ENCODE measurements around the gene TRIM8. TPM values are rescaled to one million over a fixed set of nuclear protein-coding genes. Genes with fewer than 3 reads are reported as not detected.

The TRIM8 gene
- total RNA-seq, 1 donor from 2014 or later: 129 TPM

DNA sequence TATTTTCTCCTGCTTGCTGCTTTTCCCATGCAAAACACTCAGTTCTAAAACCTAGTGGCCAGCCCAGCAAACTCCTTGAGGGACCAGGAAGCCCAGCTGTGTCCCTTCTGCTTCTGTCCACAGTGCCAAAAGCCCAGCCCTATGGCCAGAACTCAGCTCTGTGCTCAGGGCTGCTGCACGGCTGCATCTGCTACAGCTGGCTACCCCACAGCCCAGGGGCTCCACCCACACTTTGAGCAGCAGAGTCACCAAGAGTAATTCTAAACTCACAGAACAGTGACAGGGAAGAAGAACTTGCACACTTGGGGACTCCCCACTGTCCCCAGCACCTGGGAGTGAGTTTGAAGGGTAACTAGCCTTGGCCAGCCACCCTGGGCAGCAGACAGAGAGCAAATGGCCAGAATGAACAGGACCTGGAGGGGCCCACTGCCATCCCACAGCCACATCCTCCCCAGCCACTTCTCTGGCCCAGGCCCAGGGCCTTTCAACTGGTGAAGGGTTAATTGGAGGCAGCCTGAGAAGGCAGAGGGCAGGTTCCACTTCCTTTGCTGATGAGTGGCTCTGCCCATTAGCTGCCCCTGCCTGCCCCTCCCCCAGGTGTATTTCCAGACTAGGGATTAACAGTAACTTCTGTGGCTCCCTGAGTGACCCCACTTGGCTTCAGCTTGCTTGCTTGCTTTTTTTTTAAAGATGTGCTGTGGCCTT is 28.1 kb upstream of the TRIM8 start:
- peak; percentile 59 for DNase-seq (ENCODE audit: low spot score)

DNA sequence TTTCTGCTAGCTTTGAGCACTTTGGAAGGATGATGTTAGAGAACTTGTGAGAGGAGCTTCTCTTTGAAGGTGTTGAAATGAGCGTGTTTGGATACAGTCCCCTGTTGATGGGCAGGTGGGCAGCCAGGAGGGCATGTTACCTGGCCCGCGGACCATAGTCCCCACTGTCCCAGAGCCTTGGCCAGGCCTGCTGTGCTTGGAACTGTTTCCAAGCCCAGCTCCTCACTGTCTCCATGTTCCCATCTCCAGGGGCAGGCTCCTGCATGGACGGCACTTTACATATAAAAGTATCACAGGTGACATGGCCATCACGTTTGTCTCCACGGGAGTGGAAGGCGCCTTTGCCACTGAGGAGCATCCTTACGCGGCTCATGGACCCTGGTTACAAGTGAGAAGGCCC is 27.2 kb upstream of the TRIM8 start:
- no peak for DNase-seq (ENCODE audit: low spot score)

DNA sequence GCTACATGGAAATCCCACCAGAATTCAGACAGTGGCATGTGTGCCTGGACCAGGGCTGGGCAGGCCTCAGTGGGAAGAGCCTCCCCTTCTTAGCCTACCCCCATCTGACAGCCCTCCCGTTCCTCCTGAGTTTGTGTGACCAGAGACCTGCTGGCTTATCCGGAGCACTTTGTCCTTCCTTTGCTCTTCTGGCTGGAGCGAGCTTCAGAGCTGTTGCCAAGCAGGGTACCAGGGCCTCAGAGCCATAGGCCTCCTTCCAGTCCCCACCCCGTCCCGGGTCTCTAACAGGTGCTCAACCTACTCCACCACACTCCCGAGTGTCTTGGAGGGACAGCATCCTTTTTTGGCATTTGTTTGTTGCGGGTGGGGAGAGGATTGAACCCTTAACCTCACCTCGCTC is 26.5 kb upstream of the TRIM8 start:
- no peak for DNase-seq (ENCODE audit: low spot score)

DNA sequence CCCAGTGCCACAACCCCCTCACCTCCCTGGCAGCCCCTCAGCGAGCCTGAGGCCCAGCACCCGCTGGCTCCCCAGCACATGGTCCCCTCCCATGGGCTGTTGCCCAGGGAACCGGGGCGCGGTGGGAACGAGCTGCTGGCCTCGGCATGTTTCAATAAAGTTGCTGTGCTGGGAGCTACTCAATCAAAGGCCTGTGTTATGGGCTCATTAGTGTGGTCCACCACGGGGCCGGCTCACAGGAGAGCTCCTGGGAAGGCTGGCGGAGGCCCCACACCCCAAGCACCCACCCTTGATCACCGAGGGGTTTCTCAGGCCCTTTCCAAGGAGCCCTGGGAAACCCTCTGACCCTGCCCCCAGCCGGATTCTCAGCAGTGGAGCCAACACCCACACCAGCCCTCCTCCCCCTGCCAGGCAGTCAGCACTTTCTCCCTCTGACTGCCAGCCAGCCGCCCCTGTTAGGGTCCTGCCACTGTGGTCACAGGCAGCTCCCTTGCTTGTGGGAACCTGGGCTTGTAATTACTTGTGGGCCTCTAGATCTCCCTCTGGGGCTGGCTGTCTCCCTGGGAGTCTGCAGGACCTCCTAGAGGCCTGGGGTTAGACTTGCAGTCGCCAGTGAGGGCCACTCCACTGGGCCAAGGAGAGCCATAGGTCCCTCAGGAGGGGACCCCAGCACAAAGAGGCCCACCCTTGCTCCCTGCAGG is 24.8 kb upstream of the TRIM8 start:
- DNase-seq (ENCODE audit: low spot score): no peak

DNA sequence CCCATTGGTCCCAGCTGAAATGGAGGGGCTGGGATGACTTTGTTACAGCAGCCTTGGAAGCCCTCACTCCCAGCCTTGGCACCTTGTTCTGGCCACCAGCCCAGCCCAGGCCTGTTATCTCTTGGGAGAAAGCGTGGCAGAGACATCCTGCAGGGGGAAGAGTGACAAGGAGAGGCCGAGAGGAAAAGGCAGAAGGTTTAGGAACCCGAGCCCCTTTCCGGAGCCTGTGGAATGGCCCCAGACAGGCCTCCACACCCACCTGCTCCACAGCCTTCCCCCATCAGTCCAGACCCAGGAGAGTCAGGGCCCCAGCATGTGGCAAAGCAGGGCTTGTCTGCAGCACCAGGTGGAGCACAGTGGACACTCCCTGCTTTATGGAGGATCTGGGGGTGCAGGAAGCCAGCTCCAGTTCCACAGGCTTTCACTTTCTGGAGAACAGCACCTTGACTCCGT is 24.1 kb upstream of the TRIM8 start:
- DNase-seq (ENCODE audit: low spot score): no peak

DNA sequence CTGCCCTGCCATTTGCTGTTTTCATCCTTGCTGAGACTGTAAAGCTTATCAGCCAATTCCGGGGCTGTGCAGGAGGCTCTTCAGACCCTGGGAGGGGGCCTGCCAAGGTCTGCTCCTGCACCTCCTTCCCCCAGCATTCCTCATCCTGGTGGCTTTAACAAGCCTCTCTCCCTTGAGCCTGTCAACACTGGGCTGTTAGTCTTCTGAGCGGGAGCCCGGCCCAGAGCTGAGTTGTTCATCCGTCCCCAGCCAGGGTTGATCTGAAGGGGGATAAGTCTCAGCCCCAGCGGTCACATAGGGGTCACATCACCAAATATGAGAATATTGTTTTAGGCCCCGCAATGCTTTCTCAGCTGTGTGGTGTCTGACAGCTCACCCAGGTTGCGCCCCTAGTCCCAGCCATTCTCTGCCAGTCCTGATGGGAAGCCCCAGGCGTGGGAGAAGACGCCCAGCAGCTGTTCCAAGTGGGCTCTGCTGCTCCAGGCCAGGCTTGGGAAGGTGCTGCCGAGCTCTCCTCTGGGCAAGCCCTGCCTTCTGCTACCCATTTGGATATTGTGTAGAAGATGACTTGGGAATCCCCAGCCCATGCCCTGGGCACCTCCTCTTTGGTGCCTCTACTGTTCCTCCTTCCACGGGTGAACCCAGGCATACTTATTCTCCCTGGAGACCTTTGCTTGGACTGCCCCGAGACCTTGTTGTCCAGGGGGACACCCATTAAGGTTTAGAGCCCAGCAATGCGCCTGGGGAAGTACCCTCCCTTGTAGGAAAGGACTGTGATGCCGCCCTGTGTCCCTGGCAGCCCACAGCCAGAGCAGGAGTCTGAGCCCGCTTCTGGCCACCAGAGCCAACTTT is 23.5 kb upstream of the TRIM8 start:
- no peak for DNase-seq (ENCODE audit: low spot score)

DNA sequence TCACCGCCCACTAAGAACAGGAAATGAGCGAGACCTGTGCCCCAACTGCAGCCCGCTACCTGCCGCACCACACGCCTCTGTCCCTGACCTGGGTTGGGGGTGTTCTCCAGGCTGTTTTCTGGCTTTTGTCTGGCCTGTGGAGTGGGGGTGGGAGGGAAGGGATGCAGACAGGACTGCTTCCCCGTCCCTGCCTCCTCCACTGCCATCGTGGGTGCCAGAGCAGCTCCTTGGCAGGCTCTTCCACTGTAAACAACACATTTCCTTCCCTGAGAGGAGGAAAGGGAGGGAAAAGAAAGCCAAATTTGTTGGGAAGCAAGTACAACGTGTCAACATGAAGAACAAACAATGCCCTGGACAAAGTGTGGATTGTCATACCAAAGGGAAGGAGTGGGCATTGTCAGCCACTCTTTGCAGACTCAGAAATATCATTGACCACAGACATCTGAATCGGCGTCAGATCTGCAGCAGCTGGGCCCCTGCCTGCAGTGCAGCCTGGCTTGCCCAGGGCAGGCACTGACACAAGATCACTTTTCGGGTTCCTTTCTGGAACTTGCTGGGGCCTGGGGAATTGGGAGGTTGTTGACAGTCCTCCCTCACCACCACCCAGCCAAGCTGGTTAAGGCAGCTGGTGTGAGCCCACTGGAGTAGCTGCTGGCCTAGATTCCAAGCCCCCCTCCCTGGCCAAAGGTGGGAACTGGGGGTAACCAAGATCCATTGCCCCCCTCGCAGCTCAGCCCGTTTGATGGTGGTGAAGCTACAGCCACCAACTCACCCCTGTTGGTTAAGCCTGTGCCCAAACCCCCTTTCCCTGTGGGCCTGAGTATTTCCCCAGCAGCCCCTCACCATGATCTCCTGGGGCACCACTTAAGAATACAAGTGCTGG is 22.6 kb upstream of the TRIM8 start:
- DNase-seq (ENCODE audit: low spot score): no peak

DNA sequence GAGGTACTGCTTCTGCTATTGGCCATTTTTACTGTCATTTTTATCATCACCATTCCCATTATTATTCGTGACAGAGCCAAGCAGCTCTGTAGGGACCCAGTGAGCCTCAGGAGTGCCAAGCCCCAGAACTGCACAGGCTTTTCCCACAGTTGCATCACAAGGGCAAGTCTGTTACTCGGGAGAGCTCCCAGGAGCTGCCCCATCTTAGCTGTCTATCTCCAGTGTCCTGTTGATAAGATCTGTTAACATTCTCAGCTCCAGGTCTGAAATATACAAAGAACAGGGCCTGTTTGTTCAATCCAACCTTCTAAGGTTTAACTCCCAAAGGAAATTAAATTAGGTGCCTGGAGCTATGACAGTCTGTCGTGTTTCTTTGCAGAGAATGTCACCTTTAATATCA is 20.2 kb upstream of the TRIM8 start:
- no peak for DNase-seq (ENCODE audit: low spot score)

DNA sequence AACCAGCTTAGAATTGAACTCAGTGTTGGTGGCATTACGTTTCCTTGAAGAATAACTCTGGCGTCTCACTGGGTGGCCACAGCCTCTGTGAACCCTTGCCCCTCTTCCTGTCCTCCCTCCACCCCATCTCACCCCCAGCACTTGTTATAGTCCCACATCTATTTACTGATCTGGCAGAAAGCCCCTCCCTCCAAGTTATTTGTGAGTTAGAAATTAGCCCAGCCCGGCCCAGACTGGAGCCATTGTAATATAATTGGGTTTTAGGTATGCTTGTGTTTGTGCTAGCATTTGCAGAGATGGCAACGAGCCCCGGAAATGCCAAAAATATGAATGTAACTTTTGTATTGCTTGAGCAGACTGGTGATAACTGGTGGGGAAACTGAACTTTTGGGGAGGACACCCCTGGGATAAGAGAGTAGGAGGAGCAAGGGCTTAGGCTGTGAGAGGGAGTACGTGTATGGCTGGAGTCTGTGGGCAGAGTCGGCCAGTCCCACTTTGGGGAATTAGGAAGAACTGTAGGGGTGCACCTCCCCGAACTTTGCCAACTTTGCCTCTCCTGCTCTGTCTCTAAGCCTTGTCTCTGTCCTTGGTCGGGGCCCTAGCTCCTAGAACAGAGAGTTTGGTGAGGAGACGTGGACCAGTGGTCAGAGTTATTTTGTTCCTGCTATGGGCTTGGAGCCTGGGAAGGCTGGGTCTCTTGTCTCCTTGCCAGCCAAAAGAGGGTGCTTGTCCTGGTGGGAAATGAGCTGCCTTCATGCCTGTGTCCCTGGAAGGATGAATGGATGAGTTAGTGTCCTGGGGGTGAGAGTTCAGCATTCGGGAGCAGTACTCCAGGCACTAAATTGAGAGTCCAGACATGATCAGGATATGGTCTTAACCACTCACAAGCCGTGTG is 19.3 kb upstream of the TRIM8 start:
- no peak for DNase-seq (ENCODE audit: low spot score)

DNA sequence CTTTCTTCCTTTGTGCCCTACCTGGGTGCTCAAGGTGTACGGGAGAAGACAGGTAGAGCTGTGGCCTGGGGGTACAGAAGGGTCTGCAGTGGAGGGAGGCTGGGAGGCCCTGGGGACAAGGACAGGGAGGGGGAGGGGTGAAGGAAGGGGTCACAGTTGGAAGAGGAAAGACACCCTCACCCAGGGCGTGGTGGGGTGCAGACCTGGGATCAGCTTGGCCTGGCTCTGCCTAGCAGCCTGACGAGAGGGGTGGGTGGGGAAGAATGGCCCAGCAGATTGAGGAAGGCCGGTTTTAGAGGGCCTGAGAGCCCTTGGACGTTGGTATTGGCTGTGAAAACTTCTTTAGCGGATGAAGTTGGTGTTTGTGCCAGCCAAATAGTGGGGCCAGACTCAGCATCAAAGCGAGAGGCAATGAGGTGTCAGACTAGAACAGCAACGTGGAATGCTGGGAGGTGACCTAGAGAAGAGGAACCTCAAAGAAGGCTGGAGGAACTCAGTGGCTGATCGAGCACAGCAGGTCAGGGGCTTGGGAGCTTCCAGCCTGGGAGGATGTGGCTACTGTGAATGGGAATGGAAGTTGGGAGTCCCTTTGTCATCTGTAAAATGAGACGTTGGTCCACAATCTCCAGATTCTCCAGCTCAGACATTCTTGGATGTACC is 18.1 kb upstream of the TRIM8 start:
- DNase-seq (ENCODE audit: low spot score): no peak

DNA sequence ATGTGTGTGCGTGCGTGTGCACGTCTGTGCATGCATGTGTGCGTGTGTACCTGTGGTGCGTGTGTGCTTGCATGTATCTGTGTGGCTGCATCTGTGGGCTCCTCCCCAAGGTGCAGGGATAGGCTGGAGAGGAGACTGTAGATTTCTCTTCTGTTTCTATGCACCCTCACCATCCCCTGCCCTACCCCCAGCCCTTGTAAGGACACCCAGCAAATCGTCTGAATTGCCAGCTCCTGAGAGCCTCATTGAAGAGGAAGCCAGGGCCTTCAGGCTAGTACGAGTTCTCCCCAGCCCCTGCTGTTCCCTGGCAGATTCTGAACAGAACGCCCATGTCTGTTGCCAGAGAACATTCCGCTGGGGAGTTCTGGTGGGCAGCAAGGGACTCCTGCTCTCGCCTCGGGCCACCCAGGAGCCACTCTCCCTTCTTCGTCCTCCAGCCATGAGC is 17.0 kb upstream of the TRIM8 start:
- no peak for DNase-seq (ENCODE audit: low spot score)

DNA sequence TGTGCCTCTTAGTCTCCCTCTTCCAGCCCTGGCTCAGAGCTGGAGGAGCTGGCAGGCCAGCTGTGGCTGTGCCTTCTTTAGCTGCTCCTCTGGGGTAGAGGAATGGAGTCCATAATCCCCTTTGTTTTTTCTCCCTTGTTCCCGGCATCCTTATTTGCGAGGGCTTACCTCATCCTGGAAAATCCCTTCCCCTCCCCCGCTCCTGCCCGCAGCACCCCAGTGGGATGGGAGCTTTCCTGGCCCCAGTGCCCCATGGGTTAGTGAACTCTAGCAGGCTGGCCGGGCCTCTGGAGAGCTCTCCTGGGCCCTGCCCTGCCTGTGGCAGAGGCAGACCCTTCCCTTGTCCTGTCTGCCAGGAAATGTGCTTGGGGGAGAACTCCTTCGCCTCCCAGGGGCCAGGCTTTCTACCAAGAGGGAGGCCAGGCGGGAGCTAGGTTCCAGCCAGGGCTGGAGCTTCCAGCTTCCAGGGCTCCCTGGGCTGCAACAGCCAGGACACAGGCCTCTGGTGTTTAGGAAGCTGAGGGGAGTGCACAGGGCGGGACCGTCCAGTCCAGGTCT is 16.5 kb upstream of the TRIM8 start:
- no peak for DNase-seq (ENCODE audit: low spot score)

DNA sequence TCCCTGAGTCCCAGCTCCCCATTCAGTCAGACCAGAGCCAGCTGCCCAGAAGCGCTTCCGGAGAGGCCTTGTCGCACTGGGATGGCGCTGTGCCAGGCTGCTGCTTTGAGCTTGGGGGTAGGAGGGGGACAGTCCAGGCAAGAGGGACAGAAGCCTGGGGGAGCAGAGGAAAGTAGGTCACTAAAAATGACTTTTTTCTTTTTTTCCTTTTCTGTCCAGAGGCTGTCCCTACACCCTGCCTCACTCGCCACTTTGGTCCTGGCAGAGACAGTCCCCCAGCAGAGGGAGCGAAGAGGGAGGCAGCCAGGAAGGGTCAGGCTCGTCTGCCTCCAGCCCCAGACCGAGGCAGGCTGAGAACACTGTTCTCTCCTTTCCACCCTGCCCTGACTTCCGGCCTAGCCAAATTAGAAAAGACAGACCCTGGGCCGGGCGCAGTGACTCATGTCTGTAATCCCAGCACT is 15.8 kb upstream of the TRIM8 start:
- DNase-seq (ENCODE audit: low spot score): no peak

DNA sequence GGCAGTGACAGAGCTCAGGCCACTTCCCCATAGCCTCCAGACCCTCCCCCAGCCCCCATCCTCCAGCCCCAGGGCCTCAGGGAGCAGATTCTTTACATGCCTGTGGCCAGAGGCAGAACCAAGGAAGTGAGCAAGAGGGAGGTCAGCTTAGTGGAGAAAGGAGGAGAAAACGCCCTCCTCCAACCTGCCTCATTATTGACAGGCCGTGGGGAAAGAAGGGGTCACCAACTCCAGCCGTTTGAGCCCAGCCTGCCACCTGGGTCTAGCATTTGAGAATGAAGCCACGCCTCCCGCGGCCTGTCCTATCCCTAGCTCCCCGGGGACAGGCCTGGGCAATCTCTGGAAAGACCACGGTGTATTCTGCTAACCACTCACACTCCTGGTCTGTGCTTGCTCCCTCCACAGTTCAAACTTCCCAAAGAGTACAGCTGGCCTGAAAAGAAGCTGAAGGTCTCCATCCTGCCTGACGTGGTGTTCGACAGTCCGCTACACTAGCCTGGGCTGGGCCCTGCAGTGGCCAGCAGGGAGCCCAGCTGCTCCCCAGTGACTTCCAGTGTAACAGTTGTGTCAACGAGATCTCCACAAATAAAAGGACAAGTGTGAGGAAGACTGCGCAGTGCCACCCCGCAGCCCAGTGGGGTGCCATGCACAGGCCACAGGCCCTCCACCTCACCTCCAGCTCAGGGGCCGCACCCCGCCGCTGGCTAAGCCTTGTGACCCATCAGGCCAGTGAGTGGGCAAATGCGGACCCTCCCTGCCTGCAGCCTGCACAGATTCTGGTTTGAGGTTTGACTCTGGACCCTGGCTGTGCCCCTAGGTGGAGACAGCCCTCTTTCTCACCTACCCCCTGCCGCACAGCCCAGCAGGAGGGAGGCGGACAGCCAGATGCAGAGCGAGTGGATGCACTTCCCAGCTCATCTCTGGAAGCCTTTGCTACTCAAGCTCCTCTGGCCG is 14.3 kb upstream of the TRIM8 start:
- no peak for DNase-seq (ENCODE audit: low spot score)

DNA sequence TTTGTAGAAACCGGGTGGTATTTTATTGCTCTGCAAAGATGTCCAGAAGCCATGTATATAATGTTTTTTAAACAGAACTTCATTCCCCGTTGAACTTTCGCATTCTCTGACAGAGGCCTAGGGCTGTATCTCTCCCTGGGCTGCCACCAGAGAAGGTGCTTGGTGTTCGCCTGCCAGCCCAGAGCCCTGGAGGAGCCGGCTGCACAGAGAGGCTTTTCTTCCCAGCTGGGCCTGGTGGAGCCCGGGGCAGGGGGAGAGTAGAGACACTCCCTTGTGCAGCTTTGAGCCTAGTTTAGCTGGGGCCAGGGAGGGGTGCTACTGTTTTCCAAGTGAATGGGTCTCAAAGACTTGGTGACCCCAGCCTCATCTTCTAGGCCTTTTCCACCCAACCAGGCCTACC is 13.6 kb upstream of the TRIM8 start:
- no peak for DNase-seq (ENCODE audit: low spot score)

DNA sequence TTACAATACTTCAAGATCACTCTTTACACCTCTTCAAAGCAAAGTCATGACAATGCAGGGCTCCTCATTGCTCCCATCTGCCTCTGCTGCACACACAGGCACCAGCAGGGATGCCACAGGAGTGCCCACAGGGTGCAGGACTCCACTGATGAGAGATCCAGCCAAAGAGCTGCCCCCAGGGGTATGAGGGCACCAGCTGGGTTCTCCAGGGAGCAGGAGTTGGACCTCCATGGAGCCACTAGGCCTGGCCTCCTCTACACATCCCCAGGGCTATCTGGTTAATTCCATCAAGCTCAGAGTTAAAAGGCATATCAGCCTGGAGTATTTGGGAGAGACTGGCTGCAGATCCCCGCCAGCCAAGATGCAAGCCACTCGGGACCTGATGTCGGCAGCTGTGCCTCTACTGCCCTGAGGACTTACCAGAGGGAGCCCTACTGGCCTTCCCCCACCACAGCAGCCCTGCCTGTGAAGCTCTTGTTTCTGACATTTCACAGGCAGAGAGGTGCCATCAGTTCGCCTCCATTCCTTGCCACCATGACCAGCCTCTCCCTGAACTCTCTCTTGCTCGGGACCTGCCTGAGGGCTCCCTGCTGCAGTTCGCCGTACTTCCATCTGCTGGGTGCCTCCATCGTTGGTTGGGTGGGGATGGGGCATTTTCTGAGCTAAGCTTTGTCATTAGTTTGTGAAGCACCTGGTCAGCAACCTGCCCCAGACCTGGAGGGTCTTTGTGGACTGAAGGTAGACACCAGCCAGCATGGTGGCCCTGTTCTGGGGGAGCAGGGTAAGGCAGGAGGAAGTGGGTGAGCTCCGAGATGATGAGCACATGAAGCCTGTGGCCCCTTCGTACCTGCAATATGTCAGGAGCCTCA is 12.5 kb upstream of the TRIM8 start:
- DNase-seq (ENCODE audit: low spot score): no peak

DNA sequence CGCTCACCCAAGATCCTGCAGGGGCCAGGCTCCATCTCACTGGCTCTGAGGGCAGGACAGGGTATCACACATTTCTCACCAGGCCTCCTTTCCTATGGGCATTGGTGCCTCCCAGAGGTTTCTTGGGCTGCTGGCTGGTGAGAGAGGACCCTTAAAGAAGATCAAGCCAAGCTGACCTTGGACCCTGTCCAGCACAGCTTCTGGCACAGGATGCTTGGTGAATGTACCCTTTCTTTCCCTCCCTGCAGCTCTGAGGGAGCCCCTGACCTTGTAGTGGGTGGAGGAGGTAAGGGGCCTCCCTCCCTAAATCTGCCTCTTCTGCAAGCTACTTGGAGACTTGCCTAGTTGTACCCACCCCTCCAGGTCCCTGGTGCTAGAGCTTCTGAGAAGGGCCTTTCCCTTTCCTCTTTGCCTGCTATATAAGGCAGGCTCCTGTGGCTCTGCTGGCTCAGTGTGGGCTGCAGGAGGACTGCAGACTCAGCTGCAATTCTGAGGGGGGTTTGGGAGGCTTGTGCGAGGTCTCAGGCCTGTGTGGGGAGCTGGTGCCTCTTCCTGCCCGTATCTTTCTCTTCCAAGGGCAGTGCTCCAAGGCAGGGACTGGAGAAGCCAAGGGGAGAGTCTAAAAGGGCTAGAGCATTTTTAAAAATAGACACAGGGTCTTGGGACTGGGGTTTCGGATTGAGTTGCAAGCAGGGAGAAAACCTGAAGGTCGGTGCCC is 11.7 kb upstream of the TRIM8 start:
- DNase-seq (ENCODE audit: low spot score): no peak
